Progenitor cell of endocrine pancreas (in vitro differentiated cells): Measurements from ENCODE around the gene LRRTM2. TPM values are rescaled to one million over a fixed set of nuclear protein-coding genes. Genes with fewer than 3 reads are reported as not detected.
A peak's percentile ranks its signal among the peaks of the same experiment; 100 is the strongest.

Source experiments
- DNase-seq: peaks from one replicate; pipeline ENCODE4 v3.0.0; 2021; ENCODE audit warnings: low spot score; ENCODE audit not compliant: unreplicated experiment
- H3K27ac Mint-ChIP-seq: 2 replicates; pipeline ENCODE4 v1.8.0; 2021; ENCODE audit warnings: mild to moderate bottlenecking, moderate library complexity, mixed read lengths
- H3K27me3 Mint-ChIP-seq: 2 replicates; pipeline ENCODE4 v1.8.0; 2021; ENCODE audit warnings: mixed read lengths
- H3K36me3 Mint-ChIP-seq: 2 replicates; pipeline ENCODE4 v1.8.0; 2022; ENCODE audit warnings: mixed read lengths; ENCODE audit not compliant: insufficient read depth
- H3K4me1 Mint-ChIP-seq: 2 replicates; pipeline ENCODE4 v1.8.0; 2021; ENCODE audit warnings: low read depth, mixed read lengths
- H3K4me3 Mint-ChIP-seq: 2 replicates; pipeline ENCODE4 v1.8.0; 2021; ENCODE audit warnings: low read depth, mild to moderate bottlenecking, moderate library complexity, mixed read lengths
- H3K9me3 Mint-ChIP-seq: 2 replicates; pipeline ENCODE4 v1.8.0; 2021; ENCODE audit warnings: low read depth, mixed read lengths
- CTCF ChIP-seq: fragments of 200-600 bp; sonication (generic); IDR thresholded peaks from one replicate; pipeline ENCODE4 v1.5.0; 2021; ENCODE audit warnings: antibody characterized with exemption, mild to moderate bottlenecking; ENCODE audit not compliant: unreplicated experiment
- total RNA-seq: library from RNA; stranded (reverse); gene quantifications from 2 replicates; pipeline ENCODE4 v1.2.1, GENCODE V29; 2021

LRRTM2 gene
- total RNA-seq, 1 donor from 2014 or later, result not detected

- Mint-ChIP-seq H3K4me3 (no peak overlapping the region), H3K9me3 (peaks cover 6% of the 10 kb centered on the region), H3K4me1 (peaks cover 15% of the 10 kb centered on the region), H3K27ac (no peak overlapping the region), H3K36me3 (peaks cover 36% of the 10 kb centered on the region), H3K27me3 (no peaks in the 10 kb centered on the region)
- no peak for TF ChIP-seq CTCF
- DNase-seq, result no peak
Observed at GRCh38 chr5:138884094-138884493, 9.0 kb upstream of the LRRTM2 start.

GRCh38 chr5:138883211-138883610 lies 8.1 kb upstream of the LRRTM2 start:
- Mint-ChIP-seq H3K27ac (no peak overlapping the region), H3K27me3 (no peaks in the 10 kb centered on the region), H3K9me3 (peaks cover 6% of the 10 kb centered on the region), H3K4me3 (no peak overlapping the region), H3K36me3 (peaks cover 29% of the 10 kb centered on the region), H3K4me1 (peaks cover 15% of the 10 kb centered on the region)
- DNase-seq, result no peak
- TF ChIP-seq CTCF, result no peak

GRCh38 chr5:138878437-138879235 lies 3.5 kb upstream of the LRRTM2 start:
- no peak for TF ChIP-seq CTCF
- Mint-ChIP-seq H3K27ac (no peak overlapping the region), H3K4me1 (peaks cover 9% of the 10 kb centered on the region), H3K36me3 (peaks cover 10% of the 10 kb centered on the region), H3K27me3 (no peaks in the 10 kb centered on the region), H3K9me3 (peaks cover 3% of the 10 kb centered on the region), H3K4me3 (no peak overlapping the region)
- no peak for DNase-seq

GRCh38 chr5:138876811-138877210 lies 1.7 kb upstream of the LRRTM2 start:
- DNase-seq, result no peak
- Mint-ChIP-seq H3K27me3 (no peaks in the 10 kb centered on the region), H3K4me1 (peaks cover 21% of the 10 kb centered on the region), H3K4me3 (no peak overlapping the region), H3K36me3 (peaks cover 5% of the 10 kb centered on the region), H3K9me3 (no peaks in the 10 kb centered on the region), H3K27ac (peak overlapping the region; percentile 21)
- TF ChIP-seq CTCF, result no peak

- H3K9me3 Mint-ChIP-seq, result no peaks in the 10 kb centered on the region
- peaks cover 29% of the 10 kb centered on the region for H3K4me1 Mint-ChIP-seq
- DNase-seq, result no peak
- no peak for TF ChIP-seq CTCF
- peaks cover 4% of the 10 kb centered on the region for H3K36me3 Mint-ChIP-seq
- H3K27ac Mint-ChIP-seq, result no peak overlapping the region
- no peaks in the 10 kb centered on the region for H3K27me3 Mint-ChIP-seq
- H3K4me3 Mint-ChIP-seq, result no peak overlapping the region
Observed at GRCh38 chr5:138875946-138876345, 811 bp upstream of the LRRTM2 start.
